Right renal cortex interstitium (tissue), 3 donors: ENCODE results near the gene PCDHAC1. TPM values are rescaled to one million over a fixed set of nuclear protein-coding genes. Genes with fewer than 3 reads are reported as not detected.

Experiments
- DNase-seq, 3 donors: peaks; one replicate each; pipeline ENCODE4 v3.0.0-alpha.2; 2013; ENCODE audit warnings: low read depth in 3 of 3, low spot score in 2 of 3
- polyA plus RNA-seq, 3 donors: library from polyadenylated mRNA; unstranded; fragments of 120-200 nt; gene quantifications; one replicate each; pipeline ENCODE4 v1.2.1, GENCODE V29; 2013; ENCODE audit not compliant: insufficient read length in 3 of 3

PCDHAC1 gene
- polyA plus RNA-seq, 3 donors: 0.04 to 0.10 (median 0.04) TPM

GRCh38 chr5:140966293-140967225, 40.5 kb downstream of the PCDHAC1 start, which contains the start of gene PCDHAC2:
TSS of gene PCDHAC2 (plus strand) at chr5:140966476. CDS start at chr5:140966767, 291 bp downstream.
- DNase-seq: peak in 1 of 3 donors; percentile 32

- no peak for DNase-seq
Observed at GRCh38 chr5:140967226-140967893, 41.3 kb downstream of the PCDHAC1 start.

GRCh38 chr5:140969880-140970279, 43.8 kb downstream of the PCDHAC1 start:
- DNase-seq: no peak

GRCh38 chr5:140973550-140973949, 47.5 kb downstream of the PCDHAC1 start:
- DNase-seq: no peak

- DNase-seq: no peak
Observed at GRCh38 chr5:140977003-140977402, 50.9 kb downstream of the PCDHAC1 start.

GRCh38 chr5:140978260-140978659, 52.2 kb downstream of the PCDHAC1 start:
- DNase-seq: no peak

- DNase-seq: no peak
Observed at GRCh38 chr5:140978983-140979382, 52.9 kb downstream of the PCDHAC1 start.

Other genes starting within 250 kb of the PCDHAC1 start
- 10 to 100 TPM; 67.2 to 71.7 (median 71.1) TPM for gene HARS1, start 234.9 kb upstream of the PCDHAC1 start, polyA plus RNA-seq
- gene HARS2, start 234.8 kb upstream of the PCDHAC1 start, polyA plus RNA-seq: 10 to 100 TPM; 43.1 to 47.5 (median 45.4) TPM
- gene ZMAT2, start 225.9 kb upstream of the PCDHAC1 start, polyA plus RNA-seq: 100 to 1,000 TPM; 147 to 162 (median 157) TPM
- gene PCDHA1, start 140.2 kb upstream of the PCDHAC1 start, polyA plus RNA-seq: under 1 TPM in 2 of 3 donors, not detected in 1; 0.06 to 0.08 TPM
- under 1 TPM; 0.23 to 0.40 (median 0.35) TPM for gene PCDHA2, start 131.4 kb upstream of the PCDHAC1 start, polyA plus RNA-seq
- gene PCDHA3, start 125.2 kb upstream of the PCDHAC1 start, polyA plus RNA-seq: under 1 TPM; 0.22 to 0.65 (median 0.45) TPM
- gene PCDHA4, start 119.2 kb upstream of the PCDHAC1 start, polyA plus RNA-seq: 1 to 10 TPM in 2 of 3 donors, under 1 TPM in 1; 0.86 to 1.3 (median 1.3) TPM
- under 1 TPM; 0.04 to 0.12 (median 0.08) TPM for gene PCDHA5, start 104.7 kb upstream of the PCDHAC1 start, polyA plus RNA-seq
- under 1 TPM; 0.33 to 0.47 (median 0.44) TPM for gene PCDHA6, start 98.3 kb upstream of the PCDHAC1 start, polyA plus RNA-seq
- gene PCDHA7, start 92.0 kb upstream of the PCDHAC1 start, polyA plus RNA-seq: under 1 TPM; 0.20 to 0.47 (median 0.22) TPM
- gene PCDHA8, start 85.1 kb upstream of the PCDHAC1 start, polyA plus RNA-seq: under 1 TPM in 2 of 3 donors, not detected in 1; 0.06 TPM
- gene PCDHA9, start 77.9 kb upstream of the PCDHAC1 start, polyA plus RNA-seq: under 1 TPM in 1 of 3 donors, not detected in 2; 0.03 TPM
- 1 to 10 TPM in 1 of 3 donors, under 1 TPM in 2; 0.51 to 2.1 (median 0.62) TPM for gene PCDHA10, start 70.4 kb upstream of the PCDHAC1 start, polyA plus RNA-seq
- gene PCDHA11, start 57.3 kb upstream of the PCDHAC1 start, polyA plus RNA-seq: under 1 TPM; 0.16 to 0.76 (median 0.19) TPM
- gene PCDHA12, start 51.0 kb upstream of the PCDHAC1 start, polyA plus RNA-seq: under 1 TPM; 0.06 to 0.14 (median 0.08) TPM
- under 1 TPM in 1 of 3 donors, not detected in 2; 0.08 TPM for gene PCDHA13, start 44.2 kb upstream of the PCDHAC1 start, polyA plus RNA-seq
- gene PCDHAC2, start 40.2 kb downstream of the PCDHAC1 start, polyA plus RNA-seq: under 1 TPM; 0.36 to 0.65 (median 0.61) TPM
- gene PCDHB1, start 125.1 kb downstream of the PCDHAC1 start, polyA plus RNA-seq: under 1 TPM; 0.06 to 0.08 (median 0.08) TPM
- gene PCDHB2, start 168.3 kb downstream of the PCDHAC1 start, polyA plus RNA-seq: 1 to 10 TPM; 3.8 to 7.9 (median 6.0) TPM
- 1 to 10 TPM; 2.6 to 4.0 (median 3.4) TPM for gene PCDHB3, start 174.2 kb downstream of the PCDHAC1 start, polyA plus RNA-seq
- 1 to 10 TPM; 1.8 to 2.9 (median 1.9) TPM for gene PCDHB4, start 195.5 kb downstream of the PCDHAC1 start, polyA plus RNA-seq
- 1 to 10 TPM; 6.6 to 8.5 (median 8.1) TPM for gene PCDHB5, start 208.9 kb downstream of the PCDHAC1 start, polyA plus RNA-seq
- 1 to 10 TPM; 2.2 to 3.8 (median 3.2) TPM for gene PCDHB6, start 223.8 kb downstream of the PCDHAC1 start, polyA plus RNA-seq
- 1 to 10 TPM; 4.7 to 5.5 (median 5.3) TPM for gene PCDHB7, start 246.3 kb downstream of the PCDHAC1 start, polyA plus RNA-seq